Duodenal mucosa (tissue), 2 donors: ENCODE results near the gene TBX19.

Experiments
- H3K27ac ChIP-seq: one replicate; pipeline ENCODE4 v1.7.0; 2013; ENCODE audit warnings: low read depth, low read length
- H3K27me3 ChIP-seq, 2 donors: one replicate each; pipeline ENCODE4 v1.7.0; 2013; ENCODE audit warnings: low read length in 2 of 2, control low read depth in 1 of 2; ENCODE audit not compliant: insufficient read depth in 2 of 2, control insufficient read depth in 1 of 2
- H3K36me3 ChIP-seq, 2 donors: one replicate each; pipeline ENCODE4 v1.7.0; 2013; ENCODE audit warnings: low read length in 2 of 2, control low read depth in 1 of 2; ENCODE audit not compliant: insufficient read depth in 2 of 2, control insufficient read depth in 1 of 2
- H3K4me1 ChIP-seq, 2 donors: one replicate each; pipeline ENCODE4 v1.7.0; 2013; ENCODE audit warnings: low read length in 2 of 2, control low read depth in 1 of 2; ENCODE audit not compliant: insufficient read depth in 2 of 2, control insufficient read depth in 1 of 2
- H3K4me3 ChIP-seq, 2 donors: one replicate each; pipeline ENCODE4 v1.7.0; 2013; ENCODE audit warnings: low read length in 2 of 2, low read depth in 1 of 2
- H3K9ac ChIP-seq, 2 donors: one replicate each; pipeline ENCODE4 v1.7.0; 2013; ENCODE audit warnings: low read length in 2 of 2, low read depth in 1 of 2
- H3K9me3 ChIP-seq, 2 donors: one replicate each; pipeline ENCODE4 v1.7.0; 2013; ENCODE audit warnings: low read length in 2 of 2, control low read depth in 1 of 2; ENCODE audit not compliant: control insufficient read depth in 1 of 2

The TBX19 gene

GRCh38 chr1:168333562-168334276 lies 53.0 kb downstream of the TBX19 start:
- Histone ChIP-seq H3K9ac (no peak overlapping the region), H3K27ac (no peak overlapping the region), H3K36me3 (no peaks in the 10 kb centered on the region), H3K9me3 (no peaks in the 10 kb centered on the region), H3K4me3 (no peak overlapping the region), H3K27me3 (no peaks in the 10 kb centered on the region), H3K4me1 (no peaks in the 10 kb centered on the region)

DNA sequence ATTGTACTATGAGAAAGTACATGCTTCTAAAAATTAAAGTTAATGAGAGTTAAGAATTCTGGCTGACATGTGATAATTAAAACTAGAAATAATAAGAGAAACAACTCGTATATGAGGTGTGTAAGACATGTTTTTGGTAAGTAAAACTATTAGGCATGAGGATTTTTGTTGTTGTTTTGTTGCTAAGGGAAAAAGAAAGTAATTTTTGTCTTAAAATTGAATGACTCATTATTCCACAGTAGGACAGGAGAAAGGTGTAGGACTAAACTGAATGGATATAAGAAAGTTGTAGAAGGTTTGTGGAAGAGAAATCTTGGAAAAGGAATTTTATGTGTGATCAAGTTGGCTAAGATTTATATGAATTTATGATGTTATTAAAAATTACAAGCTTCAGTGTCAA lies 54.8 kb downstream of the TBX19 start:
- H3K4me3 ChIP-seq = no peak overlapping the region
- no peaks in the 10 kb centered on the region for H3K27me3 ChIP-seq
- no peak overlapping the region for H3K27ac ChIP-seq
- no peaks in the 10 kb centered on the region for H3K9me3 ChIP-seq
- no peaks in the 10 kb centered on the region for H3K36me3 ChIP-seq
- H3K9ac ChIP-seq = no peak overlapping the region
- H3K4me1 ChIP-seq = no peaks in the 10 kb centered on the region

GRCh38 chr1:168338589-168339503 lies 58.2 kb downstream of the TBX19 start:
- Histone ChIP-seq H3K9ac (no peak overlapping the region), H3K27me3 (no peaks in the 10 kb centered on the region), H3K36me3 (no peaks in the 10 kb centered on the region), H3K9me3 (no peaks in the 10 kb centered on the region), H3K4me3 (no peak overlapping the region), H3K4me1 (peaks cover 0 to 7% of the 10 kb centered on the region in 2 donors), H3K27ac (no peak overlapping the region)

DNA sequence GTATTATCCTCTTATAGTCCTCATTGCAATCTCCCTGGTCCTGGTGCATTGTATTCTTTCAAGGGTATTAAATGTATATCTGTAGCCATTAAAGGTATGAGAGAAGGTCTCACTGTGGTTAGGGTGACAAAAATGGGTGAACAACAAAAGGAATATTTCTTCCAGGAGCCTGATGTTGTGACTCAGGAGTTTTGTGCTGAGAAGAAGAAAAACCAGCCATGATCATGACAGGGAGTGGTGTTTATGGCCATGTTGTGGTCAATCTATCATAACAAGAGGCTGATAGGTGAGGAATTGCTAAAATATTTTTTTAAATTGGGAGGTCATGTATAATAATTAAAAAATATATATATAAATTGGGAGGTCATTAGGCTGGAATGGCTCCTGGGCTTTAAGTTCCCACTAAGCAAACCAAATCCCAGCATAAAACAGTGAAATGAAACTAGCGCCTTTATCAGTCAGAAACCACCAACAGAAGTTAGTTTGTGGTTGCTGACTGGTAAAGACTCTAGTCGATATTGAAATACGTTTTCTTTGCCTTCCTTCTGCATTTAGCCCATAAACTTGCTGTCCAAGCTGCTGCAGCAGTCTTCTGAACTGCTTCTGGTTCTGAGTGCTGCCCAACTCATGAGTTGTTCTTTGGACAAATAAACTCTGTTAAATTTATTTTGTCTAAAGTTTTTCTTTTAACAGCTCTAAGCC lies 60.3 kb downstream of the TBX19 start:
- Histone ChIP-seq H3K27ac (no peak overlapping the region), H3K36me3 (no peaks in the 10 kb centered on the region), H3K9ac (no peak overlapping the region), H3K4me3 (no peak overlapping the region), H3K9me3 (no peaks in the 10 kb centered on the region), H3K4me1 (peaks cover 0 to 7% of the 10 kb centered on the region in 2 donors), H3K27me3 (no peaks in the 10 kb centered on the region)

DNA sequence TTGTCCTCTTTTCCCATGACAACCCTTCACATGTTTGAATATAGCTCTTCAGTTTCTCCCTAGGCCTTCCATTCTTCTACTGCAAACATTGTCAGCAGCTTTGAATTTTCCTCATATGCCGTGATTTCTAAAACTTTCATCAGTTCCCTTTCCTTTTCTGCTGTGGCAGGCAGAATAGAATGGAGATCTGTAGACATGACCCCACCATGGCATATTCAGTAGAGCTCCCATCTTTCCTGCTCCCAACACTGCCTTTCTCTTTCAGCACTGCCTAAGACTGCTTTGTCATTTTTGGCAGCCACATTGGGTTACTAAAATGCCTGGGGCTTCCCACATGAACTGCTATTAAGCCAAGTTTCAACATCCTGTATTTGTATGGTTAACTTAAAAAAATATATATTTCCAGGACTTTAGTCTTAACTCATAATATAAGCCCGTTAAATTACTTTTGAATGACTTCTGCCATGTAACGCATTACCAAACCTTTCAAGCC lies 60.9 kb downstream of the TBX19 start:
- H3K27ac ChIP-seq = no peak overlapping the region
- peaks cover 0 to 7% of the 10 kb centered on the region in 2 donors for H3K4me1 ChIP-seq
- H3K4me3 ChIP-seq = no peak overlapping the region
- H3K27me3 ChIP-seq = no peaks in the 10 kb centered on the region
- no peaks in the 10 kb centered on the region for H3K9me3 ChIP-seq
- H3K36me3 ChIP-seq = no peaks in the 10 kb centered on the region
- no peak overlapping the region for H3K9ac ChIP-seq

- H3K9ac ChIP-seq = no peak overlapping the region
- H3K36me3 ChIP-seq = no peaks in the 10 kb centered on the region
- no peaks in the 10 kb centered on the region for H3K27me3 ChIP-seq
- no peak overlapping the region for H3K27ac ChIP-seq
- H3K4me3 ChIP-seq = peak overlapping the region; percentile 32 to 37
- no peaks in the 10 kb centered on the region for H3K9me3 ChIP-seq
- H3K4me1 ChIP-seq = peaks cover 0 to 7% of the 10 kb centered on the region in 2 donors
Observed at GRCh38 chr1:168342572-168343280, 62.0 kb downstream of the TBX19 start.

GRCh38 chr1:168343566-168343965 lies 62.9 kb downstream of the TBX19 start:
- Histone ChIP-seq H3K4me1 (peaks cover 0 to 7% of the 10 kb centered on the region in 2 donors), H3K27ac (no peak overlapping the region), H3K36me3 (no peaks in the 10 kb centered on the region), H3K4me3 (no peak overlapping the region), H3K9ac (no peak overlapping the region), H3K9me3 (no peaks in the 10 kb centered on the region), H3K27me3 (no peaks in the 10 kb centered on the region)

GRCh38 chr1:168344517-168344916 lies 63.8 kb downstream of the TBX19 start:
- Histone ChIP-seq H3K4me3 (no peak overlapping the region), H3K36me3 (no peaks in the 10 kb centered on the region), H3K9ac (no peak overlapping the region), H3K27ac (no peak overlapping the region), H3K9me3 (no peaks in the 10 kb centered on the region), H3K27me3 (no peaks in the 10 kb centered on the region), H3K4me1 (peaks cover 0 to 7% of the 10 kb centered on the region in 2 donors)

GRCh38 chr1:168345939-168346338 lies 65.3 kb downstream of the TBX19 start:
- no peak overlapping the region for H3K4me3 ChIP-seq
- H3K9me3 ChIP-seq = no peaks in the 10 kb centered on the region
- H3K36me3 ChIP-seq = no peaks in the 10 kb centered on the region
- H3K27me3 ChIP-seq = no peaks in the 10 kb centered on the region
- peaks cover 0 to 7% of the 10 kb centered on the region in 2 donors for H3K4me1 ChIP-seq
- no peak overlapping the region for H3K27ac ChIP-seq
- no peak overlapping the region for H3K9ac ChIP-seq
